Liver (tissue), 9 donors: ENCODE results near the gene RAB3C. TPM values are rescaled to one million over a fixed set of nuclear protein-coding genes. Genes with fewer than 3 reads are reported as not detected.
A peak's percentile ranks its signal among the peaks of the same experiment; 100 is the strongest.

ENCODE experiments used
- DNase-seq: peaks from one replicate; pipeline ENCODE4 v3.0.0-alpha.2; 2017; ENCODE audit warnings: low spot score
- H3K27ac ChIP-seq, 2 donors: one replicate each; pipeline ENCODE4 v1.7.0; 2013; ENCODE audit warnings: inconsistent platforms in 2 of 2, low read length in 2 of 2, control low read depth in 1 of 2, low read depth in 1 of 2, mild to moderate bottlenecking in 1 of 2
- H3K27me3 ChIP-seq, 4 donors: one replicate each; pipeline versions ENCODE4 v1.6.1 to v1.7.0; 2013; ENCODE audit warnings: low read length in 3 of 4, inconsistent platforms in 1 of 4, mild to moderate bottlenecking in 1 of 4, moderate library complexity in 1 of 4; ENCODE audit not compliant: control insufficient read depth in 4 of 4, insufficient read depth in 4 of 4
- H3K36me3 ChIP-seq, 4 donors: one replicate each; pipeline versions ENCODE4 v1.6.1 to v1.7.0; 2013; ENCODE audit warnings: low read length in 3 of 4, mild to moderate bottlenecking in 3 of 4, low read depth in 1 of 4, moderate library complexity in 1 of 4; ENCODE audit not compliant: control insufficient read depth in 4 of 4, insufficient read depth in 3 of 4
- H3K4me1 ChIP-seq, 4 donors: one replicate each; pipeline versions ENCODE4 v1.6.1 to v1.7.0; 2013; ENCODE audit warnings: low read length in 3 of 4, mild to moderate bottlenecking in 3 of 4, moderate library complexity in 1 of 4; ENCODE audit not compliant: control insufficient read depth in 4 of 4, insufficient read depth in 4 of 4
- H3K4me3 ChIP-seq, 3 donors: one replicate each; pipeline versions ENCODE4 v1.6.1 to v1.7.0; 2013; ENCODE audit warnings: low read length in 3 of 3, control low read depth in 1 of 3, low read depth in 1 of 3, mild to moderate bottlenecking in 1 of 3
- H3K9ac ChIP-seq, 2 donors: one replicate each; pipeline ENCODE4 v1.7.0; 2013; ENCODE audit warnings: low read length in 2 of 2, mild to moderate bottlenecking in 2 of 2, moderate library complexity in 2 of 2, control low read depth in 1 of 2, low read depth in 1 of 2
- H3K9me3 ChIP-seq, 4 donors: one replicate each; pipeline versions ENCODE4 v1.6.1 to v1.7.0; 2013; ENCODE audit warnings: low read length in 3 of 4; ENCODE audit not compliant: control insufficient read depth in 4 of 4
- ATF3 ChIP-seq: IDR thresholded peaks from 2 replicates; pipeline ENCODE4 v1.6.1; 2016; ENCODE audit warnings: antibody characterized with exemption
- CTCF ChIP-seq: fragments of 150-350 bp; IDR thresholded peaks from 2 replicates; pipeline ENCODE4 v1.5.1; 2017; ENCODE audit warnings: improper control_type of control experiment, low read depth, low read length; ENCODE audit not compliant: missing input control
- EGR1 ChIP-seq, 2 donors: IDR thresholded peaks; 2 replicates each; pipeline ENCODE4 v1.6.1; 2016 to 2018; ENCODE audit warnings: antibody characterized with exemption in 2 of 2, low read depth in 2 of 2
- FOXA2 ChIP-seq: IDR thresholded peaks from 2 replicates; pipeline ENCODE4 v1.6.1; 2016; ENCODE audit warnings: antibody characterized with exemption
- GABPA ChIP-seq, 2 donors: IDR thresholded peaks in 1 of 2; conservative IDR thresholded peaks in 1 of 2; 2 replicates each; pipeline ENCODE4 v1.6.1; 2016; ENCODE audit warnings: antibody characterized with exemption in 2 of 2, mild to moderate bottlenecking in 1 of 2, moderate library complexity in 1 of 2
- HNF4A ChIP-seq, 2 donors: conservative IDR thresholded peaks; 2 replicates each; pipeline ENCODE4 v1.6.1; 2016; ENCODE audit warnings: antibody characterized with exemption in 2 of 2, mild to moderate bottlenecking in 2 of 2
- JUND ChIP-seq, 2 donors: IDR thresholded peaks; 2 replicates each; pipeline ENCODE4 v1.6.1; 2016; ENCODE audit warnings: antibody characterized with exemption in 2 of 2
- RAD21 ChIP-seq, 2 donors: IDR thresholded peaks; 2 replicates each; pipeline ENCODE4 v1.6.1; 2016; ENCODE audit warnings: antibody characterized with exemption in 2 of 2, mild to moderate bottlenecking in 2 of 2
- RXRA ChIP-seq, 2 donors: IDR thresholded peaks; 2 replicates each; pipeline ENCODE4 v1.6.1; 2017 to 2018; ENCODE audit warnings: antibody characterized with exemption in 2 of 2, mild to moderate bottlenecking in 1 of 2
- SP1 ChIP-seq: IDR thresholded peaks from 2 replicates; pipeline ENCODE4 v1.6.1; 2018; ENCODE audit warnings: antibody characterized with exemption, mild to moderate bottlenecking
- TAF1 ChIP-seq: conservative IDR thresholded peaks from 2 replicates; pipeline ENCODE4 v1.6.1; 2016; ENCODE audit warnings: antibody characterized with exemption, mild to moderate bottlenecking
- YY1 ChIP-seq: IDR thresholded peaks from 2 replicates; pipeline ENCODE4 v1.6.1; 2016; ENCODE audit warnings: antibody characterized with exemption, mild to moderate bottlenecking
- ZBTB33 ChIP-seq: IDR thresholded peaks from 2 replicates; pipeline ENCODE4 v1.6.1; 2016; ENCODE audit warnings: antibody characterized with exemption
- WGBS: extraction: QIAGEN DNeasy Blood & Tissue Kit; methylation state at CpG from one replicate; pipeline ENCODE4 v1.1.7; 2013; 5-methylcytosine and 5-hydroxymethylcytosine counted together
- polyA plus RNA-seq, 2 donors: library from polyadenylated mRNA; stranded (reverse) in 1 of 2; unstranded in 1 of 2; fragments of 200-250 nt in 1 of 2; fragments of >200 nt in 1 of 2; fragmentation: Nextera tagmentation in 1 of 2; extraction: Ambion mirVana in 1 of 2; gene quantifications; one replicate each; pipeline versions ENCODE4 v1.2.1 to v1.2.3, GENCODE V29; 2013 to 2015
- total RNA-seq, 2 donors: library from RNA; depleted of rRNA; stranded (reverse); fragments of >200 nt; gene quantifications; one replicate each; pipeline ENCODE4 v1.2.3, GENCODE V29; 2014
- donor health status: healthy.
- donor health status: healthy.
- donor health status: healthy.
- donor health status: healthy.
- donor health status: healthy.

The RAB3C gene
- total and polyA plus RNA-seq, 4 donors: 0.72 to 4.6 (median 1.3) TPM

- TF ChIP-seq RAD21 (IDR thresholded peaks at IDR 0.05) (no peak), ATF3 (no peak), EGR1 (IDR thresholded peaks at IDR 0.05; ENCODE audit: low read depth in 2 of 2) (no peak)
Observed at GRCh38 chr5:58754250-58754649, 171.4 kb downstream of the RAB3C start (continued).

GRCh38 chr5:58755397-58755796 lies 172.5 kb downstream of the RAB3C start:
- no peak overlapping the region for H3K4me3 ChIP-seq
- DNase-seq: no peak
- no peaks in the 10 kb centered on the region for H3K27me3 ChIP-seq
- WGBS: 94% methylated on average over 3 of the region's 3 CpGs
- peaks cover 2 to 31% (median 14%) of the 10 kb centered on the region in 4 donors for H3K4me1 ChIP-seq
- H3K9ac ChIP-seq: no peak overlapping the region
- H3K27ac ChIP-seq: no peak overlapping the region
- H3K9me3 ChIP-seq: no peaks in the 10 kb centered on the region
- no peak for TF ChIP-seq FOXA2
- no peak for TF ChIP-seq ATF3
- TF ChIP-seq RXRA (IDR thresholded peaks at IDR 0.05): no peak
- no peak for TF ChIP-seq YY1
- TF ChIP-seq GABPA (IDR thresholded peaks at IDR 0.05 in 1 of 2, conservative IDR thresholded peaks at IDR 0.05 in 1 of 2): no peak
- TF ChIP-seq ZBTB33: no peak
- TF ChIP-seq EGR1 (IDR thresholded peaks at IDR 0.05; ENCODE audit: low read depth in 2 of 2): no peak
- H3K36me3 ChIP-seq: no peaks in the 10 kb centered on the region

GRCh38 chr5:58759745-58760144 lies 176.9 kb downstream of the RAB3C start:
- WGBS: 2% methylated on average over 4 of the region's 4 CpGs
- Histone ChIP-seq H3K9me3 (no peaks in the 10 kb centered on the region), H3K9ac (peak overlapping the region in 1 of 2 donors; percentile 75), H3K27me3 (no peaks in the 10 kb centered on the region), H3K4me1 (peaks cover 2 to 34% (median 32%) of the 10 kb centered on the region in 4 donors), H3K36me3 (no peaks in the 10 kb centered on the region), H3K4me3 (peak overlapping the region; percentile 23 to 48 (median 42)), H3K27ac (peak overlapping the region; percentile 43 to 86)
- TF ChIP-seq HNF4A (conservative IDR thresholded peaks at IDR 0.05) (no peak), RAD21 (IDR thresholded peaks at IDR 0.05) (peak in 1 of 2 donors; percentile 18), EGR1 (IDR thresholded peaks at IDR 0.05; ENCODE audit: low read depth in 2 of 2) (no peak), JUND (IDR thresholded peaks at IDR 0.05) (peak; percentile 65 to 86), SP1 (peak; percentile 48)
- DNase-seq: no peak

- 87% methylated on average over 2 of the region's 2 CpGs for WGBS
- H3K4me3 ChIP-seq: peak overlapping the region in 2 of 3 donors; percentile 23 to 42
- TF ChIP-seq RAD21 (IDR thresholded peaks at IDR 0.05) (no peak), EGR1 (IDR thresholded peaks at IDR 0.05; ENCODE audit: low read depth in 2 of 2) (no peak), CTCF (no peak), TAF1 (no peak)
- H3K9ac ChIP-seq: peak overlapping the region in 1 of 2 donors; percentile 75
- no peak for DNase-seq
- no peaks in the 10 kb centered on the region for H3K9me3 ChIP-seq
- H3K27me3 ChIP-seq: no peaks in the 10 kb centered on the region
- H3K36me3 ChIP-seq: no peaks in the 10 kb centered on the region
- H3K4me1 ChIP-seq: peaks cover 2 to 37% (median 37%) of the 10 kb centered on the region in 4 donors
- H3K27ac ChIP-seq: peak overlapping the region; percentile 43 to 86
Observed at GRCh38 chr5:58760222-58760621, 177.3 kb downstream of the RAB3C start.
